ENCODE data around the gene PTF1A.

Gene PTF1A

DNA sequence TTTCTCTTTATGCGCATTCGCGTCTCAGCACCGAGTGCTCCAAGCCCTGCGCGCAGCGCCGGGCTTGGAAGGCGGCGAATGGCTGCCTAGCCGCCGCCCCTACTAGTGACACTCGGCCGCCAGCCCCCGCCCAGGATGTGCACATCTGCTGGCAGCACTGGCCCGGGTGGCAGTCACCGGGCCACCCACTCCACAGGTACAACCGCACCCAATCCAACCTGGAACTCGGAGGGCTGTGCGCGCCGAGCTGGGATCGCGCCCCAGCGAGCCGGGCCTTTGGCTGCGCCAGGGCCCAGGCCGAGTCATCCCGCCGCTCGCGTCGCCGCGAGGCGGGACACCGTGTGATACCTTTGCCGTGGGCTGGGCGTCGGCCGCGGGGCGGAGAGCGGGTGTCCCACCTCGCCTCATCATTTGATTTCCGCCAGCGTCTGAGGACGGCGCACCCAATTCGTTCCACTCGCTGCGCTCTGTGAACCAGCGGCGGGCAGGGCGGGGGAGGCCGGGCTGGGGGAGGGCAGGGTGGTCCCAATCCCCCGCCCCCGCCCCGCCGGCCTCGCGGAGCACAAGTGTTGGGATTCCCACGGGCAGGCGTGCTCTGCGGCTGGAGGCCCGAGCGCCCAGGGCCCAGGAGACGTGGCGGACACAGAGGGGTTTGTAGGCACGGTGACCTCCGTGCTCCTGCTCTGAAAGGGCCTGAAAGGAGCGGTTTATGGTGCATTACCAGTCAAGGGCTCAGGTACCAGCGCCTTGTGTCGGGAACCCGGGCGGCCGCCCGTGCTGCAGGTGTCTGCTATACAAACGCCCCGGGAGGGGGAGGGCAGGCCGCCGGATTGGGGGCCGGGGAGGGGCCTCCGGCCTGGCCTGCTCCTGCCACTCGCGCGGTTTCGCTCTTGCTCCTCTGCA lies 17.8 kb upstream of the PTF1A start:
- Histone ChIP-seq H3K79me1 (replicated peaks; ENCODE audit: low read length, poor library complexity, severe bottlenecking) (no peaks in the 10 kb centered on the region), H3K4ac (ENCODE audit: low read depth in 1 of 2, low read length in 2 of 2) (no peak overlapping the region), H3K4me3 (ENCODE audit: insufficient read depth in 1 of 2, low read depth in 1 of 2, low read length in 2 of 2) (no peak overlapping the region), H2BK15ac (ENCODE audit: low read depth, poor library complexity, severe bottlenecking) (no peak overlapping the region), H3K9ac (ENCODE audit: low read length) (no peak overlapping the region), H3K27ac (ENCODE audit: low read length, poor library complexity, severe bottlenecking) (no peak overlapping the region), H3K4me1 (ENCODE audit: control insufficient read depth, insufficient read depth, low read depth, low read length) (peaks cover 10% of the 10 kb centered on the region), H4K91ac (ENCODE audit: low read length) (no peak overlapping the region), H2BK12ac (ENCODE audit: low read length in 2 of 2) (no peak overlapping the region), H3K18ac (ENCODE audit: low read depth in 1 of 2, low read length in 2 of 2) (no peak overlapping the region), H3K9me3 (ENCODE audit: control insufficient read depth, low read length) (no peaks in the 10 kb centered on the region), H2AK5ac (ENCODE audit: low read length, severe bottlenecking) (no peak overlapping the region), H2BK120ac (ENCODE audit: low read depth, low read length) (no peak overlapping the region), H3K36me3 (ENCODE audit: control insufficient read depth in 1 of 2, insufficient read depth in 2 of 2, low read depth in 1 of 2, low read length in 2 of 2) (no peaks in the 10 kb centered on the region), H2BK5ac (ENCODE audit: low read depth, low read length, poor library complexity, severe bottlenecking) (no peak overlapping the region), H3K23ac (ENCODE audit: low read length in 2 of 2) (no peak overlapping the region), H2AFZ (ENCODE audit: low read depth, low read length) (no peak overlapping the region), H3K4me2 (ENCODE audit: low read length, poor library complexity, severe bottlenecking) (no peak overlapping the region), H4K8ac (ENCODE audit: low read length) (no peak overlapping the region), H3K14ac (ENCODE audit: low read length in 2 of 2) (no peak overlapping the region), H3K27me3 (ENCODE audit: control insufficient read depth in 1 of 2, insufficient read depth in 1 of 2, low read length in 2 of 2) (peaks cover 69 to 80% of the 10 kb centered on the region in 2 experiments)
- no peak for DNase-seq
- 5% methylated on average over 88 of the region's 88 CpGs for WGBS

DNA sequence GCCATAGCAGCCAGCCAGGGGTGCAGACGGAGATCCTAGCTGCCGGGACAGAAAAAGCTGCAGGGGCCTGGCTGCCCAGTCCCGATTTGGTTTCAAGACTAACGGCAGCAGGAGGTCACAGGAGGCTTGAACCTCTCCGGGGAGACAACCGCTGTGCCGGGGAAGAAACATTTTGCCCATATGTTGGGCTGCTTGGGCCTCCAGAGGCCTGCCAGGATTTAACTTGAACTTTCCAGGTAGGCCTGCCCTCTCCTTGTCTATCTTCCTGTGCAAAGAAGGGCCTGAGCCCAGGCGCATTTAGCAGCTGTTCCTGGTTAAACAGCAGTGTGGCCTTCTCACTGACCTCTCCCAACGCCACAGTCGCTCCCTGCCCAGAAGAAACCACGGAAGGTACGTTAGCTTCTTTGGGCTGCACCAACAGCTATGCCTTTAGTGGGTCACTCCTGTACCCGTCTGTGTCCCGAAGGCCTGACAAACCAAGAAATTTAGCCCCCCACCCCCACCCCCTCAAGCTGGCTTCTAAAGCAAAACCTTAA lies 17.1 kb upstream of the PTF1A start:
- Histone ChIP-seq H3K9ac (ENCODE audit: low read length) (no peak overlapping the region), H3K9me3 (ENCODE audit: control insufficient read depth, low read length) (no peaks in the 10 kb centered on the region), H2BK15ac (ENCODE audit: low read depth, poor library complexity, severe bottlenecking) (no peak overlapping the region), H4K91ac (ENCODE audit: low read length) (no peak overlapping the region), H3K4me2 (ENCODE audit: low read length, poor library complexity, severe bottlenecking) (no peak overlapping the region), H3K36me3 (ENCODE audit: control insufficient read depth in 1 of 2, insufficient read depth in 2 of 2, low read depth in 1 of 2, low read length in 2 of 2) (no peaks in the 10 kb centered on the region), H3K27ac (ENCODE audit: low read length, poor library complexity, severe bottlenecking) (no peak overlapping the region), H2BK5ac (ENCODE audit: low read depth, low read length, poor library complexity, severe bottlenecking) (no peak overlapping the region), H3K27me3 (ENCODE audit: control insufficient read depth in 1 of 2, insufficient read depth in 1 of 2, low read length in 2 of 2) (peaks cover 69 to 75% of the 10 kb centered on the region in 2 experiments), H2AK5ac (ENCODE audit: low read length, severe bottlenecking) (no peak overlapping the region), H3K18ac (ENCODE audit: low read depth in 1 of 2, low read length in 2 of 2) (no peak overlapping the region), H3K4me1 (ENCODE audit: control insufficient read depth, insufficient read depth, low read depth, low read length) (peaks cover 10% of the 10 kb centered on the region), H3K14ac (ENCODE audit: low read length in 2 of 2) (no peak overlapping the region), H3K23ac (ENCODE audit: low read length in 2 of 2) (no peak overlapping the region), H3K4ac (ENCODE audit: low read depth in 1 of 2, low read length in 2 of 2) (no peak overlapping the region), H3K79me1 (replicated peaks; ENCODE audit: low read length, poor library complexity, severe bottlenecking) (no peaks in the 10 kb centered on the region), H3K4me3 (ENCODE audit: insufficient read depth in 1 of 2, low read depth in 1 of 2, low read length in 2 of 2) (no peak overlapping the region), H2BK12ac (ENCODE audit: low read length in 2 of 2) (no peak overlapping the region), H2AFZ (ENCODE audit: low read depth, low read length) (no peak overlapping the region), H2BK120ac (ENCODE audit: low read depth, low read length) (no peak overlapping the region), H4K8ac (ENCODE audit: low read length) (no peak overlapping the region)
- WGBS: 21% methylated on average over 14 of the region's 14 CpGs
- DNase-seq: no peak

GRCh38 chr10:23186178-23186577 lies 5.9 kb upstream of the PTF1A start:
- H2AK5ac ChIP-seq (ENCODE audit: low read length, severe bottlenecking): no peak overlapping the region
- no peak overlapping the region for H3K14ac ChIP-seq (ENCODE audit: low read length in 2 of 2)
- peaks cover 48 to 59% of the 10 kb centered on the region in 2 experiments for H3K27me3 ChIP-seq (ENCODE audit: control insufficient read depth in 1 of 2, insufficient read depth in 1 of 2, low read length in 2 of 2)
- H2BK15ac ChIP-seq (ENCODE audit: low read depth, poor library complexity, severe bottlenecking): no peak overlapping the region
- no peaks in the 10 kb centered on the region for H3K36me3 ChIP-seq (ENCODE audit: control insufficient read depth in 1 of 2, insufficient read depth in 2 of 2, low read depth in 1 of 2, low read length in 2 of 2)
- H3K79me1 ChIP-seq (replicated peaks; ENCODE audit: low read length, poor library complexity, severe bottlenecking): no peaks in the 10 kb centered on the region
- H3K18ac ChIP-seq (ENCODE audit: low read depth in 1 of 2, low read length in 2 of 2): no peak overlapping the region
- no peak overlapping the region for H3K4me3 ChIP-seq (ENCODE audit: insufficient read depth in 1 of 2, low read depth in 1 of 2, low read length in 2 of 2)
- no peaks in the 10 kb centered on the region for H3K9me3 ChIP-seq (ENCODE audit: control insufficient read depth, low read length)
- no peak overlapping the region for H4K8ac ChIP-seq (ENCODE audit: low read length)
- H4K91ac ChIP-seq (ENCODE audit: low read length): no peak overlapping the region
- H2BK12ac ChIP-seq (ENCODE audit: low read length in 2 of 2): no peak overlapping the region
- H3K4me1 ChIP-seq (ENCODE audit: control insufficient read depth, insufficient read depth, low read depth, low read length): peaks cover 7% of the 10 kb centered on the region
- no peak overlapping the region for H2AFZ ChIP-seq (ENCODE audit: low read depth, low read length)
- H3K4me2 ChIP-seq (ENCODE audit: low read length, poor library complexity, severe bottlenecking): no peak overlapping the region
- no peak overlapping the region for H3K4ac ChIP-seq (ENCODE audit: low read depth in 1 of 2, low read length in 2 of 2)
- no peak overlapping the region for H3K9ac ChIP-seq (ENCODE audit: low read length)
- H3K23ac ChIP-seq (ENCODE audit: low read length in 2 of 2): no peak overlapping the region
- no peak overlapping the region for H2BK5ac ChIP-seq (ENCODE audit: low read depth, low read length, poor library complexity, severe bottlenecking)
- no peak overlapping the region for H2BK120ac ChIP-seq (ENCODE audit: low read depth, low read length)
- H3K27ac ChIP-seq (ENCODE audit: low read length, poor library complexity, severe bottlenecking): no peak overlapping the region
- DNase-seq: no peak
- 50% methylated on average over 7 of the region's 7 CpGs for WGBS

- H4K8ac ChIP-seq (ENCODE audit: low read length): no peak overlapping the region
- no peaks in the 10 kb centered on the region for H3K36me3 ChIP-seq (ENCODE audit: control insufficient read depth in 1 of 2, insufficient read depth in 2 of 2, low read depth in 1 of 2, low read length in 2 of 2)
- no peak overlapping the region for H2BK12ac ChIP-seq (ENCODE audit: low read length in 2 of 2)
- no peak overlapping the region for H3K18ac ChIP-seq (ENCODE audit: low read depth in 1 of 2, low read length in 2 of 2)
- no peak overlapping the region for H2AFZ ChIP-seq (ENCODE audit: low read depth, low read length)
- no peak overlapping the region for H2BK120ac ChIP-seq (ENCODE audit: low read depth, low read length)
- no peak overlapping the region for H3K4me3 ChIP-seq (ENCODE audit: insufficient read depth in 1 of 2, low read depth in 1 of 2, low read length in 2 of 2)
- no peak overlapping the region for H2BK15ac ChIP-seq (ENCODE audit: low read depth, poor library complexity, severe bottlenecking)
- no peak for DNase-seq
- H3K23ac ChIP-seq (ENCODE audit: low read length in 2 of 2): no peak overlapping the region
- no peak overlapping the region for H3K14ac ChIP-seq (ENCODE audit: low read length in 2 of 2)
- no peak overlapping the region for H3K27ac ChIP-seq (ENCODE audit: low read length, poor library complexity, severe bottlenecking)
- H2BK5ac ChIP-seq (ENCODE audit: low read depth, low read length, poor library complexity, severe bottlenecking): no peak overlapping the region
- 36% methylated on average over 5 of the region's 5 CpGs for WGBS
- no peak overlapping the region for H3K4ac ChIP-seq (ENCODE audit: low read depth in 1 of 2, low read length in 2 of 2)
- H3K9me3 ChIP-seq (ENCODE audit: control insufficient read depth, low read length): no peaks in the 10 kb centered on the region
- peaks cover 53 to 63% of the 10 kb centered on the region in 2 experiments for H3K27me3 ChIP-seq (ENCODE audit: control insufficient read depth in 1 of 2, insufficient read depth in 1 of 2, low read length in 2 of 2)
- H3K79me1 ChIP-seq (replicated peaks; ENCODE audit: low read length, poor library complexity, severe bottlenecking): no peaks in the 10 kb centered on the region
- H3K4me2 ChIP-seq (ENCODE audit: low read length, poor library complexity, severe bottlenecking): no peak overlapping the region
- no peak overlapping the region for H2AK5ac ChIP-seq (ENCODE audit: low read length, severe bottlenecking)
- H3K9ac ChIP-seq (ENCODE audit: low read length): no peak overlapping the region
- H3K4me1 ChIP-seq (ENCODE audit: control insufficient read depth, insufficient read depth, low read depth, low read length): peaks cover 10% of the 10 kb centered on the region
- no peak overlapping the region for H4K91ac ChIP-seq (ENCODE audit: low read length)
Observed at GRCh38 chr10:23186697-23187096, 5.4 kb upstream of the PTF1A start.

All from mesenchymal stem cell (in vitro differentiated cells and primary cell).